GM18519 (cell line): ENCODE measurements around the gene SHMT2.

Experiments
- ATAC-seq: cut with Tn5 transposase; IDR thresholded peaks from one replicate; pipeline ENCODE4 v1.9.1; 2021; ENCODE audit warnings: mild to moderate bottlenecking, moderate library complexity; ENCODE audit not compliant: unreplicated experiment, low FRiP score

SHMT2 gene

DNA sequence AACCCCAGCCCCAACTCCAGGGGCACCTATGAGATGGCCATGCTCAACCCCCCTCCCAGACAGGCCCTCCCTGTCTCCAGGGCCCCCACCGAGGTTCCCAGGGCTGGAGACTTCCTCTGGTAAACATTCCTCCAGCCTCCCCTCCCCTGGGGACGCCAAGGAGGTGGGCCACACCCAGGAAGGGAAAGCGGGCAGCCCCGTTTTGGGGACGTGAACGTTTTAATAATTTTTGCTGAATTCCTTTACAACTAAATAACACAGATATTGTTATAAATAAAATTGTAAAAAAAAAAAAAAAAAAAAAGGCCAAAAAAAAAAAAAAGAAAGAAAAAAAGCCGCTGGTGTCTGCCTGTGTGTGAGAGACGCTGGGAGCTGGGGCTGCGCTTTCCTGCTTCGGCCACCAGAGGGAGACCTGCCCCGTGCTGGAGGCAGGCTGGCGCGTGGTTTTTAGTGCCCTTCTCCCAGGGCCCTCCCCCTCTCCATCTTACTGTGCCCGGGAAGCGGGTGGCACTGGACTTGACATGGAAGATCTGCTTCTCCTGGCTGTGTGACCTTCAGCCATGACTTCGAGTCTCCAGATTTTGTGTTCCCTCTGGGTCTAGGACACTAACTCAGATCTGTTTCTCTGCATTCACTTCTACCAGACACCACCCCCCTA is 16.3 kb upstream of the SHMT2 start:
- ATAC-seq = no peak

DNA sequence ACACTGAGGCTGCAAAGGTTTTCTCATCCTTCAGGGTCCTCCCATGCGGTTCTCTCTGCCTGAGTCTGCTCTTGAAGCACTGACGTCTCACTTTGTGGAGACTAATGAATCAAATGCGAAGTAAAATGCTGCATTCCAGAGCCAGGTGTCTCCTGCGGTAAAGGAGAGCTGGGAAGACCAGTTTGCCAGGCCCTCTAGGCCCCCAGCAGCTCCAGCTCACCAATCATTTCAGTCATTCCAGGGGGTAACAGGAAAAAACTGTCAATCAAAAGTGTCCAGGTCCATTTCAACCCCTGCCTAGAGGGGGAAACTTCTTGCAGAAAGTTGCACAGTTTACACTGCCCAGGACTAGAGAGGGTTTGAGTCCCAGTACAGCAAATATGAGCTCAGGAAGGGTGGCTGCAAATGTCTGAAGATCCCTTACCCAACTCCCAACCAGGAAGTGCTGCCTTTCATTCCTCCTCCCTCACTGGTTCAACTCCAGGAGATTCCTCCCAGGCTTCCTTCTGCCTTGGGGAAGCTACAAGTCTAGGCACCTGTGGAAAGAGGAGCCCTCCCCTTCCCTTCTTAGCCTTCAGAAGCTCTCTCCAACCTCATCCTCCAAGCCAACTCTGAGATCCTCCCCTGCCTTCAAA is 15.6 kb upstream of the SHMT2 start:
- ATAC-seq = no peak

DNA sequence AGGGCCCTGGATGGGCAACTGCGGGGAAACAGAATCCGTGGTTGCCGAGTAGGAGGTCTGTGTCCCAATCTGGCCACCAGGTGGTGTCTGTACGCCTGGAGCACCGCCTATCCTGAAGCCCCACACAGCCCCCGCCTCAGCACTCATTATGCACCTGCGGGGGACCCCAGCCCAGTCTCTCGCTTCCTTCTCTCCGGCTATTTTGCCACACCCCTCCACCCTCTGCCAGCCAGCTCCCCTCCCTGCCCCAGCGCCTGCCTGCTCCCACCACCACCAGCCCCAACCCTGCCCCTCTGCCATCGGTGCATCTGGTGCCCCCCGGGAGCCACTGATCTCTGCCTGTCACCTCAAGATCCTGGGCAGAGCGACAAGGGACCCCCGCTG is 15.1 kb upstream of the SHMT2 start:
- ATAC-seq = no peak

DNA sequence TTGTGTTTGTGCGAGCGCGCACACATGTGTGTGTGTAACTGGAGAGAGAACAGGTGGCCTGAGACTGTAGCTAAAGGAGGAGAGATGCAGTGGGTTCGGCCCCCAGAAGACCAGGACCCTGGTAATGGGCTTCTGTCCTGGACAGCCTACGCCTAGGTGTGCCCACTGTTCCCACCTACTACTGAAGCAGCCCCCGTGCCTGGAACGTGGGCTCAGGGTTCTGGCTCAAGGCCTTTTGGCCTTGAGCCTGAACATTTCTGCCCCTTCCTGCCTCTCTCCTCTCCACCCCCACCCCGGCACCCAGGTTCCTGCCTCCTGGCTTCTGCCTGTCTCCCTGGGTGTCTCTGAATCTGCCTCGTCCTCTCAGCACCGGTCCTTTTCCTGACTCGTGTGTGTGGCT is 14.4 kb upstream of the SHMT2 start:
- ATAC-seq = no peak

DNA sequence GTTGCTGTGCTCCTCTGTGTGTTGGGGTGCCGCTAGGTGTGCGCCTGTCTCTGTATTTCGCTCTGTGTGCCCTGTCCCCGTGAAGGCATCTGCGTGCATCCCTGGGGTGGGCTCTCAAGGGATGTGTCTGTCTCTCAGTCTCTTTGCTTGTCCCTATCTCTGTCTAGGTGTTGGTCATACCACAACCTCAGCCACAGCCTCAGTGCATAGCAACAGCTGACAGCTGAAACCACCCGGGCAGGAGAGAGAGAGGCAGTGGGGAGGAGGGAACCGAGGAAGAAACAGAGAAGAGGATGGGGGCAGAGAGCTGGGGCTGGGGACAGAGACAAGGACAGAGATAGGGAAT is 13.9 kb upstream of the SHMT2 start:
- no peak for ATAC-seq

DNA sequence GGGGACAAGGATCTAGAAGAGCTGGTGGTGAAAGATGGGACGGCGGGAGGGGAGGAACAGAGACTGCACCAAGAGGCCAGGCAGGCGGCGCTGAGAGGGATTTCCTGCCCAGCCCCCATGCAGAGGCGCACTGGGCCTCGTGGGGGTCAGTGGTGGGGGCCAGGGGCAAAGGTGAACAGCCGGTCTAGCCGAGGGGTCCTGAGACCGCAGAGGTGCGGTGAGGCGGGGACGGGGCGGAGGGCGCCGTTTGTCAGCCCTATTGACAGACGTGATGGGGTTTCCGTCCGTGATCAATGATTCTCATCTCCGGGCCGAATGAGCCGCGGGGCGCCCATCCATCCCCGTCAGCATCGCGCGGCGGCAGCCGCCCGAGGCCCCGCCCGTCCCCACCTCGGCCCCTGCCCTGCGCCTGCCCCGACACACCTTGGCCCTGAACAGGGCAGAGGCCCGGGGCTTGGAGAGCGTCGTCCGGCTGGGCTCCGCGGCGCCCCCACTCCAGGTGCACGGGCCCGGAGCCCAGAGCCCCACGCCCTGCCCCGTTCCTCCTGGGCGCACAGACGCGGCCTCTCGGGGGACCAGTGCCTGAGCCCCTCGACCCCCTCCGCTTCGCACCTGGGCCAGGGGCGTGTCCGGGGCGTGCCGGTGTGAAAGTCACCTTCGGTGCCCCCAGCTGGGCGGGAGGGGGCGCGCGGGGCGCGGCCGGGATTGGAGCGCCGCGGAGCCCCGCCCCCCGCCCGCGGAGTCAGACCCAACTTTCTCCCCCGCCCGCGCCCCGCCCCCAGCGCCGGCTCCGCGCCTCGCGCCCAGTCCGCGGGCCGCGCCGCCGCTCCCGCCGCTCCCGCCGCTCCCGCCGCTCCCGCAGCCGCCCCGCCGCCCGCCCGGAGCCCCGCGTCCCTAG is 13.2 kb upstream of the SHMT2 start, which contains the start of gene NXPH4:
NXPH4 (plus strand) TSS at position 781 of the 898 bp plus-strand sequence. CDS start 176 bp downstream, outside the sequence.
- no peak for ATAC-seq

DNA sequence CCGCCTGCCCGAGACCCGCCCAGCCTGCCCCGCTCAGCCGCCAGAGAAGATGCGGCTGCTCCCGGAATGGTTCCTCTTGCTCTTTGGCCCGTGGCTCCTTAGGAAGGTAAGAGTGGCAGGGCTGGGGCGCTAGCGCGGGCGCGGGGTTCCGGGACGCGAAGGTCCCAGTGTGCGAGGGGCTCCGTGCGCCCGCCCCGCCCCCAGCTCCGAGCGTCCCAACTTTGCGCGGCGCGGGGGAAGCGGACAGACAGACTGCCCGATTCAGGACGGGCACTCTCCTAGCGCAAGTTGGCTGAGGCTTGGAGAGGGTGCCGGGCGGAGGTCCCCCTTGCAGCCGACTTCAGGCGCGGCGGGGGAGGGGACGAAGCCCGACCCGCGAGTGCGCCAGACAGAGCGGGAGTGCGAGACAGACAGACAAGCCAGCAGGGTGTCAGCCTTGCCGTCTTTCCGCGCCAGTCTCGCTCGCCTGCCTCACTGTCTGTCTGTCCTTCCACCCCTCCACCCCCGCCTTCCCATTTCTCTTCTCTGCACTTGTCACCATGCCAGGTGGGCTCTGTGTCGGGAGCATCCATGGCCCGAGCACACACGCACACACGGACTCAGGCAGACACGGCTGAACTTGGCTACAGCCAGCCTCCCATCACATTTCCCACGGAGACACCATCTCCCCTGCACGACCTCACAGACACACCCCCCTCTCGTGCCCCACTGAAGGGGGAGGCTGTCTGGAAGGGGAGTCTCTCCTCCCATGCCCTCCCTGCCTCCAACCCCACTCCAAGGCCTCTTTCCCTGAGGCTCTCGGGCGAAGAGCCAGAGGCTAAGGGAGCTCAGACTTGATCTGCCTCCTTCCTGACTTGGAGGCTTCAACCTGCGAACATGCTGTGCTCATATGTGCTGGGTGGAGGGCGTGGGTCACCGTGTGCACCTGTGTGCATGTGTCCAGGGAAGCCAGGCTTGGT is 12.3 kb upstream of the SHMT2 start:
- no peak for ATAC-seq

DNA sequence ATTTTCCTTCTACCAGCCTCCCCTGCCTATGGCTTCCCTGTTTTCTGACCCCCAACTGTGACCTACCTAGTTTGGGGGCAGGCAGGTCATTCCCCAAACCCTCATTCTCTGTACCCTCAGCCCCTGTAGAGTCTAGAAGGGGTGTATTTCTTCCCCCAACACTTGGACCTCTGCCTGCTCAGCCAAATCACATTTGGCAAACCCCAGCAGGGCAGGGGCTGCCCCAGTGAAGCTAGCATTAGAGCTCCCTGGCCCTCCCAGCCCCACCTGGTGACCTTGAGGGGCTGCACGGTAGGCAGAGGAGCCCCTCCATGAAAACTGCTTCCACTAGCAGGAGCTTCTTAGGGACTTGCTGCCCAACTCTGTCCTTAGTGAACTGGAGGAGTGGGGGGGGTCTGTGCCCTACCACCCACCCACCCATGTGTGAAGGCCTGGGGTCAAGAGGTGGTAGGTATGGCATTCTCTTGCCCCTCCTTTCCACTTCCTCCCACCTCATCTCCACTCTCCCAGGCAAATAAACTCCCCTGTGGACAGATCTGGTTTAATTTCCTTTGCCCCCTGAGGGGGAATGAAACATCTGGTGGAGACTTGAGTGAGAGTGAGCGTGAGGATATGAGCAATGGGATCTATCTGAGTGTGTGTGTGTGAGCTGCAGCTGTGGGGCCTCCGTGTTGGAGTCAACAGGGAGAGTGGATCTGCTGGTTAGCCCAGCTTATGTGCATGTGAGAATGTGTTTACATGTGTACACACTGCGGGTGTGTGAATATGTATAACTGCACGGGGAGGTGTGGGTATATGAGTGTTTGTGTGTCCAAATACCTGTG is 11.3 kb upstream of the SHMT2 start:
- ATAC-seq = no peak

DNA sequence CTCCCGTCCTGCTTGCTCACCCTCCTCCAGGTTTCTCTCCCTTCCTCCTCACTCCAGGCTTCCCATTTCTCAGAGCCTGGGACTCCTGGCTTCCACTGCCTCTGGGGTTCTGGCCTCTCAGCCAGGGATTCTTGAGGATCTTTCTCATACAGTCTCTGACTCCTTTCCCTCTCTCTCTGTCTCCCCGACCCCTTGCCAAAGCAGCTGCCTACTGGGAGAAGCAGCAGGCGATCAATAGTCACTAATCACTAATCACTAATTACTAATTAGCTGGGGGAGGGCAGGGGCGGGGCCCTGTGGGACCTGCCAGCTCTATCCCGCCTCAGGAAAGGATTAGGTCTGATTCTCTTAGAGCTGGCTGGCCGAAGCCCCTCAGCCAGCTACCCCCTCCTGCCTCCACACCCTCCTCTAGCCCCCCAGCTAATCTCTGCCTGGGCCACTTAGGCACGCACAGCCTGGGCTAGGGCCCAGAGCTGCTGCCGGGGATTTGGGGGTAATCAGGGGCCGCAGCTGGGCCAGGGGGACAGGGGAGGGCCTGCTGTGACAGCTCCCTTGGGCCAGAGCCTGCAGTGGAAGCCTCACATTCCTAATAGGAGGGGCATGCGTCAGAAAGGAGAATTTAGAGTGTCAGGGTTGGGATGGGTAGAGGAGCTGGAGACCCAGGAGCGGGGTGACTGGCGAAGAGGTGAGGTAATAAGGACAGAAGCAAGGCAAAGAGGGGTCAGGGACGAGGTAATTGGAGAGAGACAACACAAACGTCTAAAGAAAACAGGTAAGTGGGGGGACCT is 10.1 kb upstream of the SHMT2 start:
- no peak for ATAC-seq

DNA sequence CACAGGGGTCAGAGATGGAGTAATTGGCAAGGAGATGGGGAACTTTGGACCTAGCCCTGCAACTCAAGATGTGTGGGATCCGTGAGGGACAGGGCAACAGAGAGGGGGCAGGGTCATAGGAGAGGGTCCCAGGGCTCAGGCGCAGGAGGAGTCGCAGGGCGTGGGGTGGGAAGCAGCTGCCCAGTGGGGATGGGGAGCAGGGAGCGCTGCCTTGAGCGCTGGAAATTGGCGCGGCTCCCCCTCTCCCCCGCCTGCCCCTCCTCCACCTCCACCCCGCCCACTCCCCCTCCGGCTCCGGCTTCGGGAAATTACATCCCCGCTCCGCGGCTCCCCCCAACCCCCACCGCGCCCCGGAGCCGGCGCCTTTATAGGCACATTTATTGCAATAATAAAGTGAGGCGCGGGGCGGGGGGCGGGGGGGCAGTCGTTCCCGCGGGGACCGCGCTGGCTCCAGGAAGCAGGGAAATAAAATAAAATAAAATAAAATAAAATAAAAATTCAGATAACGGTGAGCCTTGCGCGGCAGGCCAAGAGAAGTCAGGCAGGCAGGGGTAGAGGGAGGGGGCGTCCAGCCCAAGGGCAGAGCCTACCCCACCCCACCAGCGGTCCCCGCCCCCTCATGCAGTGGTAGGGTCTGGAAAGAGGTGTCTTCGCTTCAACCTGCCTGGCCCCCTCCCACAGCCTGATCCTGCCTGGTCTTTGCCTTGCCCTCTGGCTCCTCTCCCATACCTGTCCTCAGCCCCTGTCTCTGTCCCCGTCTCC is 9.3 kb upstream of the SHMT2 start:
- ATAC-seq = no peak

DNA sequence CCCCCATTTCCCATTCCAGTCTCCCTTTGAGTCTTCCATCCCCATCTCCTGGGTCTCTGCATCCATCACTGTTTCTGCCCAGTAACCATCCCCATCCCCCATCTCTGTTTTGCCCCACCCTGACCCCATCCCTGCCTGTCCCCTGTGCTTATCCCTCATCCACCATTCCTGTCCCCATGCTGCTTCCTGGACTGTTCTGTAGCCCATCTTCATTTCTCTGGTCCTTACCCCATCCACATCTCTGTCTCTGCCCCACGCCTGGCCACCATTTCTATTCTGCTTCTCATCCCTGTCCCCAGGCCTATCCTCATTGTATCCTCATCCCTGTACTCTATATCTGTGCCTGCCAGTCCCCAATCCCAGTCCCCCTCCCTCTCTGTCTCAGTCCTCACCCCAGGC is 8.7 kb upstream of the SHMT2 start:
- no peak for ATAC-seq

DNA sequence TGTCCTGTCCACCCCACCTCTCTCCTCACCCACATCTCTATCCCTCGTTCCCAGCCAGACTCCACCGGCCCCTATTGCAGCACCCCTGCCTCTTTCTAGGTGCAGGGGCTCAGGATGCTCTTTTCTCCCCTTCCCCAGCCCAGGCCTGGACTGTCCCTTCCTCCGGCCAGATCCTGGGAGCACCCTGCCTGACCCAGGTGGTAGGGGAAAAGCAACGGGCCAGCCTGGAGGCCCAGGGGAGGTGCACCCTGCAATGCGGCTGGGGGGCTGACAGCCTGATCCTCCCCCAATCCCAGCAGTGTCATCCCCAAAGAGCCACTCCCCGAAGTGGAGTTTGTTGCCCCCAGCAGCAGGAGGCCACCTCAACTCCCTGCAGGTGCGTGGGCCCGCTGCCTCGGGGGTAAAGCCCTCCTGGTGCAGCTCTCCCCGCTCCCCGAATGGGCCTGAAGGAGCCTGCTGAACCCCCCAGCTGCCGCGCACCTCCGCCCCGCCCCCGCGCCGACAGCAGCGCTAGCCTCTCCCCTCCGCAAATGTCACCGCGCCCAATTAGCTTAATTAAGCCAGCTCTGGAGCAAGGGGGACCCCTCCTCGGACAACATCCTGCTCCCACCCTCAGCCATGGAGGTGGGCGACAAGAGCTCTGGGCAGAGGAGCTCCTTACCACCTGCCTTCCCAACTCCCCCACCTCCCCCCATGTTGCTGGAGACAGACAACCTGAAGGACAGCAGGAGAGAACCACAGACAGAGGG is 8.2 kb upstream of the SHMT2 start:
- no peak for ATAC-seq

DNA sequence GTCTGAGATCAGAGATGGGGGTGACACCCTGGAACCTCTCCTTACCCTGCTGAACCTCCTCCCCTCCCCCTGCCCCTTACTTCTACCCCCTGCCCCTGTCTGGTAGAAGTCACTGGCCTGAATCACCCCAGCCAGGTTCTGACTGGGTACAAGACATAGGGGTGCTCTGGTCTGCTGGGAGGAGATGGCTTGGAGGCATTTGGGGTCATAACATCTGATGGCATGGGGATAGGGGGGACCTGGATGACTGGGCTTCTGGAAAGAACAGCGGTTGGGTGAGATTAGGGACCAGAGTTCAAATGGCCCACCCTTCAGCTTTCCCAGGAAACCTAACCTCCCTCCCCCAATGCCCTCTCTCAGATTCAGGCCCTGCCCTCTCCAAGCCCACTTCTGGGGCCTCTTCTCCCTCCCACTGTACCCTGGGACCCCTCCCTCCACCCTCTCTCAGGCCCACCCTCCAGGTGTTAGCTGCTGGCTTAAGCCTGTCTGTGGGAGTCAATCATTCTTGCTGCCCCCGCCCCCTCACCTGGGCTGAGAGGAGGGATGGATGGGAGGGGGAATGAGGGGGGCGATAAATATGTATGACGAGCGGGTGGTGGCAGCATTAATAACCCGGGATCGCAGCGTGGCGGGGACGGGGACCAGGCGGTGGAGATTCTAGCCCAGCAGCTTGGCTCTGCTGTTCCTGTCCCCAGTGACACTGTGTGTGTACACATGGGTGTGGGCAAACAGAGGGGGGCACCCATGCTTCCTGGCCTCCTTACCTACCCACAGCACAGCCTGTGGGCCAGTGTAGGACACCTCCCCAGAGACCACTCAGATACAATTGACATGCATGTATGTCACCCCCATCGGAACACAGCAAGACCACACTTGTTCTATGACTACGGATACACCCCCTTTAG is 7.0 kb upstream of the SHMT2 start:
- no peak for ATAC-seq

DNA sequence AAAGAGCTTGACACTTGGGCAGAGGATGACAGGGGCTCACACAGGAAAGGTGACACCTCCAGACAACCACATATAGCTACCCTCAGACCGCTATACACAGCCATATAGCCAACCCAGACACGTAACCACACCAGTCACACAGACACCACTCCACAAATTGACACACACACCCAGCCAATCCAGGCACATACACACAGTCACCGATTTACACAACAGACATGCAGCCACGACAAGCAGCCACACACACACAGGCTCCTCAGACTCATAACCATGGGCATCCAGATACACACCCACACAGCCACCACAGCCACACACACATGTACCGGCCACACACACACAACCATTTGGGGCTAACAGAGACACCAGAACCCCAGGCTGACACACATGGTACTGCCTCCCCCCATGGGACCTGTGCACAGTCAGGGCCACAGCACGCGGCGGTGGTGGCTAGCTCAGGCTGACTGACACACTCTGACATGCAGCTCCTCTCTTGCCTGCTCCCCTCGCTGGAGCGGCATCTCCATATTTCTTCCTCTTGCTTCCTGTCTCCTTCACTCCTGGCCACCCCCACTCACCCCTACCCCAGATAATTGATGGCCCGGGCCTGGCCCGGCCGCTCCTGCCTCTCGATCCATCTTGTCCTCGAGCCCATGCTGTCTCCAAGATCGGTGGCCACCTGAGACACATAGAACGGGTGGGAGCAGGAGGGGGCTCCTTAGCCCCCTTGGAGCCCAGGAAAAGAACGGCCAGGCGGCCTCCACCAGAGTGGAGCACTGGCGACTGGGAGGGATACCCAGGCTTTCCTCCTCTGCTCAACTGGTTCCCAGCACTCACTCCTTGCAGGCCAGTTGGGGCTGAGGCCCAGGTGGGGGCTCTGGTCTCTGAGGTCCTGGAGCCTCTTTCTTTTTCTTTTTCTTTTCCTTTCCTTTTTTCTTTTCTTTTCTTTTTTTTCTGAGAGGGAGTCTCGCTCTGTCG is 6.0 kb upstream of the SHMT2 start:
- ATAC-seq = no peak

DNA sequence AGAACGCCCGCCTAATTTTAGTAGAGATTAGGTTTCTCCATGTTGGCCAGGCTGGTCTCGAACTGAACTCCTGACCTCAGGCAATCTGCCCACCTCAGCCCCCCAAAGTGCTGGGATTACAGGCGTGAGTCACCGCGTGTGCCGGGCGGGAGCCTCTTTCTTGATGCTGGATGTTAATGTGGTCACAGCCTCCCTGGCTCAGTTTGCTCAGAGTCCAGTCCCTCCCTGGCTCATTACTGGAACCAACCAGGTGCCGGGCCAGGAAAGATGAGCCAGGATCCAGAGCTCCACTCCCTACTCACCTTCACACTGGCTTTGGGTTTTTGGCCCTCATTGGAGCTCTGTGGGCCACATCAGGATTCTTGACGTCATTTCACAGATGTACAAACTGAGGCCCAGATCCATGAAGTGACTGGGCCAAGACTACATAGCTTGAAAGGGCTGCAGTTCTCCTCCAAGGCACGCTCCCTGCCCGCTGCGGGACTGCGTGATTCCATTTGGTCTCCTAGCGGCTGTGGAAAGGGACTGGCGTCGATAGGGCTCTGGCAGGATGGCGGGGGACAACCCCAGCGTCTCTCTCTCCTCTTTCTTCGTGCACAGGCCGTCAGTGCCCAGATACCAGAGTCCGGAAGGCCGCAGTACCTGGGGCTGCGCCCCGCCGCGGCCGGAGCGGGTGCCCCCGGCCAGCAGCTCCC is 5.1 kb upstream of the SHMT2 start:
- no peak for ATAC-seq
